ENCODE measurements around the gene TICAM1. TPM values are rescaled to one million over a fixed set of nuclear protein-coding genes. Genes with fewer than 3 reads are reported as not detected.
"Not testable (repeated sequence)": the region's sequence is repeated elsewhere in the genome, so short reads cannot be mapped to it uniquely, and the experiment has no call there.

The TICAM1 gene
- total RNA-seq = 10 to 100 TPM; 22.4 to 40.5 TPM
- long read RNA-seq, partial matches to known transcripts = 0 of 7 reads
- long read RNA-seq, other reads (novel, unspliced or antisense) = 6 of 7 reads

DNA sequence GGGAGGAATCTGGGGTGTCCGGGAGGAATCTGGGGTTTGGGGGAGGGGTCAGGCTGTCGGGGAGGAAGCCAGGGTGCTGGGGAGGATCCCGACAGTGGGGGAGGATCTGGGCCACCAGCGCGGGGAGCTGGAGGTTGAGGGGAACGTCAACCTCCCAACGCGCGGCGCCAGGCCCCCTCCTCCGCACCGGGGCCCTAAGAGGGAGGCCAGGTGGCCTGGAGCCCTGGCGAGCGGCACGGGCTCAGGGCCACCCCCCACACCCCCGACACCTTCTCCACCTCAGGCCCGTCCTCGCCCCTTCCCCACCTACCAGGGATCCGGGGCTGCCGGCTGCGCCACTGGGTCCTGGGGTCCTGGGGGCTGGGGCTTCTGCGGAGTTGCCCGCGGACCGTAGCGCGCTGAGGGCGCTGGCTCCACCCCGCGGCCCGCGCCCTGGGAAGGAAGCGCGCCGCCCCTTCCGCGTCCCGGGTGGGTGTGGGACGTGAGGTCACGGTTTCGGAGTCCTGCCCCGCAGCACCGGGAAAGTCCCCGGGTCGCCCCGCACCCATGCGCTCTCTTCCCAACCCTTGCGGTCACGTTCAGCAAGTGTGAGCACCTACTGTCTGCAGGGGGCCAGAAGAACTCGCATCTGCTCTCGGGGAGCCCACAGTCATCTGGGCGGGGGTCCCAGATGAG, at the start of gene TICAM1:
Gene TICAM1, minus strand, starts transcription at position 409 of the 675 bp plus-strand sequence. CDS start 13,335 bp downstream, outside the sequence.
- intact Hi-C loops (cut with DNase I, micrococcal nuclease) = no loop called here
- DNase-seq (peak; percentile 85 to 88), ATAC-seq (peak; percentile 91)

GRCh38 chr19:4879041-4879440, 47.5 kb upstream of the TICAM1 start:
- no peak for DNase-seq
- intact Hi-C loops (cut with DNase I, micrococcal nuclease) = loop anchor here in 1 of 2 donors (10.0 kb wide), 1 partner anchor 156 kb away; no protein-coding TSS in a partner anchor
- ATAC-seq = no peak

DNA sequence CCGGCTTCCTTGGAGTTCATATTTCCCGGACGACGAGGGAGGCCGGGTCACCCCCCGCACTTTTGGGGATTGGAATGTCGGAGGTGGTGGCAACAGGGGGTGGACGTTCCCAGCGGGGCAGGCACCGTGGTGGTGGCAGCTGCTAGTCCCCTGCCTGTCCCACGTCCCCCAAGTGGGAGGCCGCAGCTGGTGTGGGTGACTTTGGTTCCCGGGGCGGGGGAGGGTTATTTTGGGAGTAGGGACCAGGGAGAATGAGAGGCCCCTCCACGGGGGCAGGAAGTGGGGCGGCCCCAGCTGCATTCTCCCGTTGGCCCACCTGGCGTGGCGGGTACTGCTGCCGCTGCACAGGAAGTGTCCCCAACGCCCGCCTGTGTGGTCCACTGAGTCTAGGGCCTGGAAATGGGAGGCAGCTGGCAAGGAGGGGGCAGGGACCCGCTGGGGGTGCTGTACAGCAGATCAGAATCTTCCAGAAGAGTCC, 47.0 kb upstream of the TICAM1 start:
- intact Hi-C loops (cut with DNase I, micrococcal nuclease) = loop anchor here in 1 of 2 donors (10.0 kb wide), 1 partner anchor 156 kb away; no protein-coding TSS in a partner anchor
- no peak for DNase-seq
- no peak for ATAC-seq

DNA sequence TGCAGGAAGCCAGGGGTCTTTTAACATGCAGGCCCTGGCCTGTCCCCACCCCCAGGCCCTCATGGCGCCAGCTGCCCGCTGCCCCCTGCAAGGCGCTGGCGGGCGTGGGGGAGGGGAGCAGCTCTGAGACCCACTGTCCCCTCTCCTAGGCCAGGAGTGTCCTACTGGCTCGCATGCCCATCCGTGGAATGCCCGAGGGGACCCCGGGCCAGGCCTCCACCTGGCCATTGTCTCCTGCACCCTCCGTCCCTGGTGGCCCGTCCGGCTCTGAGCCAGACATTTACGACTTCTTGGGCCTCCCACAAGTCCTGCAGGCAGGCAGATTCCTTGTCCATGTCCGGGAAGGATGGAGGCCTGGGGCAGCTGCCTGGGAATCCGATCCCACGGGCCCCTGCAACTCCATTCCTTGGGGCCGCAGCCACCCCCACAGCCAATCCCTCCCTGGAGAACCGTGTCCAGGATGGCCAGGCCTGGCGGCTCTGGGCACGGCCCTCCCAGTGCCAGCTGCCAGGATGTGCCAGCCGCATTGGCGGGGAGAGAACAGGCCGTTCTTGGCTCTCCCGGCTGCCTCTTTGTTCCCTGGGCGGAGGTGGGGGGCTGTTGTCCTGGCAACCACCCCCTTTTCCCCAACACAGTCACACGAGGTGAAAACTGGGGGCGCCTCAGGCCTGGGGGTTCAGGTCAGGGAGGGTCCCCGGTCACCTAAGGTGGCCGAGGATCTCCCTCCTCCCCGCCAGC, 46.4 kb upstream of the TICAM1 start:
- ATAC-seq (no peak), DNase-seq (peak in 1 of 2 donors; percentile 65)
- intact Hi-C loops (cut with DNase I, micrococcal nuclease) = loop anchor here in 1 of 2 donors (10.0 kb wide), 1 partner anchor 157 kb away; no protein-coding TSS in a partner anchor

DNA sequence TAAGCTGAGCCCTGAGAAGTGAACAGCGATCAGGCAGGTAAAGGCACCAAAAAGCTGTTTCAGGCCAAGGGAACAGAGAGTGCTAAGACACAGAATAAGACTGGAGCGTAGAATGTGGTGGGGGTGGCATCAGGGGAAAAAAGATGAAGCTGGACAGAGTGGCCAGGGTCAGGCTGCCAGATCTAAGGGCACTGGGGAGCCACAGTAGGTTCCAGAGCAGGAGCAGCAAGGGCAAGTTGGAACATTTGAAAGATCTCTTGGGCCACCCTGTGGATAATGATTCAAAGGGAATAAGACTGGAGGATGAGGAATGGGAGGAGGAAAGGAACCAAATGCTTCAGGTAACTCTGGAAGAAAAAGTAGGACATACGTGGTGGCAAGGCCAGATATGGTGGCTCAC, 42.4 kb upstream of the TICAM1 start:
- intact Hi-C loops (cut with DNase I, micrococcal nuclease) = loop anchor here in 1 of 2 donors (5.0 to 10.0 kb wide), 2 partner anchors 38 to 161 kb away; no protein-coding TSS in a partner anchor
- ATAC-seq = no peak
- DNase-seq = no peak

DNA sequence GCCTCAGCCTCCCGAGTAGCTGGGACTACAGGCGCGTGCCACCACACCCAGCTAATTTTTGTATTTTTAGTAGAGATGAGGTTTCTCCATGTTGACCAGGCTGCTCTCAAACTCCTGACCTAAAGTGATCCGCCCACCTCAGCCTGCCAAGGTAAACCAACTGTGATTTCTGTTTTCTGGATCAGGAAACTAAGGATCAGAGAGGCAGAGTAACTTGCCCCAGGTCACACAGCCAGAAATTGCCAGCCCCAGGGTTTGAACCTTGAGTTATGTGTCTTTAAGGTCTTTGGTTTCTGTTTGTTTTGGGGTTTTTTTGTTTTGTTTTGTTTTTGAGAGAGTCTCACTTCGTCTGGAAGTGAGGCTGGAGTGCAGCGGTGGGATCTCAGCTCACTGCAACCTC, 40.2 kb upstream of the TICAM1 start:
- no peak for DNase-seq
- intact Hi-C loops (cut with DNase I, micrococcal nuclease) = loop anchor here in 1 of 2 donors (5.0 to 10.0 kb wide), 2 partner anchors 41 to 163 kb away; no protein-coding TSS in a partner anchor
- no peak for ATAC-seq

DNA sequence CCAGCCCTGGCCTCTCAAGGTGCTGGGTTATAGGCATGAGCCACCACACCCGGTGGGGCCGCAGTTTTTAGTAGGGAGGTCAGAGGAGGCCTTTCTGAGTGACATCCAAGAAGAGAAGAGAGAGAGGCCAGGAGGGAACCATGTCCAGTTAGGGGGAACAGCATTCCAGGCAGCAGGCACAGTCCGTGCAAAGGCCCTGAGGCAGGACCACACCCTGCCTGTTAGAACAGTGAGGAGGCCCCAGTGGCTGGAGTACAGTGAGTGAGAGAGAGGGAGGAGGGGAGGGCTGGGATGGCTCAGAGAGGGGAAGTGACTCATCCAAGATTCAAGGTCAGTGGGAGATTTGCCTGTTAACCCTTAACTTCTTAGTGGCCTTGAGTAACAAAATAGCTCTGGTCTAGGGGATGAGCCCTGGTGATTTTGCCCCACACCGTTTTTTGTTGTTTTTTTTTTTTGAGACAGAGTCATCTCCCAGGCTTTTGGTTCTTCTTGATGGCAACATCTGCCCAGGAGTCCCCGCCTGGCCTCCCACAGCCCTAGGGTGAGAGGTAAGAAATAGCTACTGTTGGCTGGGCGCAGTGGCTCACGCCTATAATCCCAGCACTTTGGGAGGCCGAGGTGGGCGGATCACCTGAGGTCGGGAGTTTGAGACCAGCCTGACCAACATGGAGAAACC, 38.7 kb upstream of the TICAM1 start:
- intact Hi-C loops (cut with DNase I, micrococcal nuclease) = loop anchor here in 1 of 2 donors (5.0 to 10.0 kb wide), 2 partner anchors 42 to 165 kb away; no protein-coding TSS in a partner anchor
- DNase-seq (peak in 1 of 2 donors; percentile 69), ATAC-seq (peak; percentile 39)

GRCh38 chr19:4868286-4868834, 36.8 kb upstream of the TICAM1 start:
- ATAC-seq (no peak), DNase-seq (no peak)
- intact Hi-C loops (cut with DNase I, micrococcal nuclease) = no loop called here

DNA sequence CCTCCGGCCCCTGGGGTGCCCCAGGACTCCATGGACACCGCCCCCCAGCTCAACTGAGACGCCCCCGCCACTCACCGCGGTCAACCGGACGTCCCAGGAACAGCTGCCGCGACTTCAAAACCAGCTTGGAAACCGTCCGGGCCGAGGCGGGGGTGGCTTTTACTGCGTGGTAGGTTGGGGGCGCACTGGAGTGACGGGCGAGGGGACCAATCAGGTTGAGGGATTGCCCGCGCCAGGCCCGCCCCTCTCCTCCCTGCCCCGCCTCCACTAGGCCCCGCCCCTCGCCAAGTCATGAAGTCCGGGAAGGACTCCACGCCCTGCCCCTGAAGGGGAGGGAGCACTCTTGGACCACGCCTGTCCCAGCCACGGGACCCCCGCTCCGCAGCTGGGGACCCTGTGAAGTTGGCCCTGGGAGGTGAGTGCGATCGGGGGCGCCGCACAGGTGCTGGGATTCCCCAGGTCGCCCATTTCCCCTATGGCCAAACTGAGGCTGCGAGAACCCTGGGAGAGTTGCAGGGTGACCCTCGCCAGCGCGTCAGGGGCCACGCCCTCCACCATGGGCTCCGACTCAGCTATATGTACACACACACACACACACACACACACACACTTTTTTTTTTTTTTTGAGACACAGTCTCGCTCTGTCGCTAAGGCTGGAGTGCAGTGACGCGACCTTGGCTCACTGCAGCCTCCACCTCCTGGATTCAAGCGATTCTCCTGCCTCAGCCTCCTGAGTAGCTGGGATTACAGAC, 36.2 kb upstream of the TICAM1 start, which contains the start of gene PLIN3:
Gene PLIN3, minus strand, starts transcription at position 134 of the 752 bp plus-strand sequence. CDS start 6,273 bp downstream, outside the sequence.
- intact Hi-C loops (cut with DNase I, micrococcal nuclease) = no loop called here
- DNase-seq (peak; percentile 95 to 98), ATAC-seq (peak; percentile 91)

GRCh38 chr19:4866595-4867424, 35.3 kb upstream of the TICAM1 start:
- DNase-seq (peak; percentile 72 to 82), ATAC-seq (peak; percentile 19)
- intact Hi-C loops (cut with DNase I, micrococcal nuclease) = no loop called here

DNA sequence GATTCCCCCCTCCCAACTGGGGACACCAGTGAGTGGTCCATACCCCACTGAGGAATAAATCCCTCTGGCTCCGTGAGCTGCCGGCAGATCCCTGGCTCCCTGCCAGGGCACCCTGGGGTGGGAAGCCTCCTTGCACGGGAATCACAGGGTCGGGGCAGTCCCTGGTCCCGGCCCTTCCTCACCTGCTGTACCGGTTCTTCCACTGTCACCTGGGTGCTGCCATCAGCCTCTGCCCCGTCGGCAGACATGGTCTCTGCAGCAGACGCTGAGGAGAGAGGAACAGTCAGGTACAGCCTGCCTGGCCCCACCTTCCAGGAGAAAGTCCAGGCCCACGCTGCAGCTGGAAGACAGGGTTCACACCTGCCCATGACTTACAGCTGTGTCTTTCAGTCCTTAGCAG, 29.6 kb upstream of the TICAM1 start:
- peak; percentile 79 to 91 for DNase-seq
- intact Hi-C loops (cut with DNase I, micrococcal nuclease) = no loop called here
- peak; percentile 97 for ATAC-seq

DNA sequence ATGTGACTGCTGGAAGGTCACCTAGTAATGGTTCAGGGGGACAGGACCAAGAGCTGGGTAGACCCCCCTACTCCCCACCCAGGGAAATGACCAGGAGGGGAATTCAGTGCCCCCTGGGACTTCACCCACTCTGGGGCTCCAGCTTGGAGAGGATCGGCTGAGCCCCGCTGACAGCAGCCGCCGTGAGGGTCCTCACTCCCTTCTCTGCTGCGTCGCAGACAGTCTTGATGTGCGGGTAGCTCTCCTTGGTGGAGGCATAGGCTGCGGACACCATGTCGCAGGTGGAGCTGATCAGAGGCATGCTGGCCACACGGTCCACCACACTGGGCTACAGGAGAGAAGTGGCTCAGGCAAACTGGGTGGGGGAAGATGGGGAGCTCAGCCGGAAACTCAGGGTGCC, 28.2 kb upstream of the TICAM1 start:
- intact Hi-C loops (cut with DNase I, micrococcal nuclease) = no loop called here
- DNase-seq = no peak

DNA sequence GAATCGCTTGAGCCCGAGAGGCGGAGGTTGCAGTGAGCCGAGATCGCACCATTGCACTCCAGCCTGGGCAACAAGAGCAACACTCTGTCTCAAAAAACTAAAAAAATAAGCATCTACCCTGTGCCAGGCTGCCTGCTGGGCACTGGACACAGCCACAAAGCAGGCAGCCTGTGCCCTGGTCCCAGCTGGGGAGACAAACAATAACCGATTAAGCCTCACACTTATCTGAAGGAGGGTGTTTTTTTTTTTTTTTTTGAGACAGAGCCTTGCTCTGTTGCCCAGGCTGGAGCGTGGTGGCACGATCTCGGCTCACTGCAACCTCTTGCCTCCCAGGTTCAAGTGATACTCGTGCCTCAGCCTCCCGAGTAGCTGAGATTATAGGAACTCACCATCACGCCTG, 25.0 kb upstream of the TICAM1 start:
- ATAC-seq; DNase-seq; intact Hi-C loops (cut with DNase I, micrococcal nuclease): not testable (repeated sequence)

More for the DNA sequence above, 28.2 kb upstream of the TICAM1 start:
- no peak for ATAC-seq

DNA sequence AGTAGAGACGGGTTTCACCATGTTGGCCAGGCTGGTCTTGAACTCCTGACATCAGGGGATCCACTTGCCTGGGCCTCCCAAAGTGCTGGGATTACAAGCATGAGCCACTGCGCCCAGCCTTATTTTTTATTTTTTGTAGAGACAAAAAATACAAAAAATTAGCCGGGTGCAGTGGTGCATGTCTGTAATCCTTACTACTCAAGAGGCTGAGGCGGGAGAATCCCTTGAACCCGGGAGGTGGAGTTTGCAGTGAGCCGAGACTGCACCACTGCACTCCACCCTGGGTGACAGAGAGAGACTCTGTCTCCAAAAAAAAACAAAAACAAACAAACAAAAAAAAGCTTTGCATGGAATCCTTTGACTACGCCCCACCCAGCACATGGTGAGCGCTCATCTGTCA, 22.0 kb upstream of the TICAM1 start:
- DNase-seq, ATAC-seq: not testable (repeated sequence)

DNA sequence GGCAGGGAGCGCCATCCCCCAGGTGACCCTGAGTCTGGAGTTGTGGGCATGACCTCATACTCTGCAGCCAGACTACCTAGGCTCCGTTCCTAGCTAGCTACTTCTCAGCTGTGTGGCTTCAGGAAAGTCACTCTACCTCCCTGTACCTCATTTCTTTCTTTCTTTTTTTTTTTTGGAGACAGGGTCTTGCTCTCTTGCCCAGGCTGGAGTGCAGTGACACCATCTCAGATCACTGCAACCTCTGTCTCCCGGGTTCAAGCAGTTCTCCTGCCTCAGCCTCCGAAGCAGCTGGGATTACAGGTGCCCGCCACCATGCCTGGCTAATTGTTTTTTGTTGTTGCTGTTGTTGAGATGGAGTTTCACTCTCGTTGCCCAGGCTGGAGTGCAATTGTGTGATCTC, 21.0 kb upstream of the TICAM1 start:
- intact Hi-C loops (cut with DNase I, micrococcal nuclease) = loop anchor here in 1 of 2 donors (5.0 kb wide), 1 partner anchor 45 kb away; no protein-coding TSS in a partner anchor
- ATAC-seq (peak; percentile 21), DNase-seq (no peak)

More for the DNA sequence above, 22.0 kb upstream of the TICAM1 start:
- intact Hi-C loops (cut with DNase I, micrococcal nuclease) = loop anchor here in 1 of 2 donors (5.0 kb wide), 1 partner anchor 46 kb away; no protein-coding TSS in a partner anchor

DNA sequence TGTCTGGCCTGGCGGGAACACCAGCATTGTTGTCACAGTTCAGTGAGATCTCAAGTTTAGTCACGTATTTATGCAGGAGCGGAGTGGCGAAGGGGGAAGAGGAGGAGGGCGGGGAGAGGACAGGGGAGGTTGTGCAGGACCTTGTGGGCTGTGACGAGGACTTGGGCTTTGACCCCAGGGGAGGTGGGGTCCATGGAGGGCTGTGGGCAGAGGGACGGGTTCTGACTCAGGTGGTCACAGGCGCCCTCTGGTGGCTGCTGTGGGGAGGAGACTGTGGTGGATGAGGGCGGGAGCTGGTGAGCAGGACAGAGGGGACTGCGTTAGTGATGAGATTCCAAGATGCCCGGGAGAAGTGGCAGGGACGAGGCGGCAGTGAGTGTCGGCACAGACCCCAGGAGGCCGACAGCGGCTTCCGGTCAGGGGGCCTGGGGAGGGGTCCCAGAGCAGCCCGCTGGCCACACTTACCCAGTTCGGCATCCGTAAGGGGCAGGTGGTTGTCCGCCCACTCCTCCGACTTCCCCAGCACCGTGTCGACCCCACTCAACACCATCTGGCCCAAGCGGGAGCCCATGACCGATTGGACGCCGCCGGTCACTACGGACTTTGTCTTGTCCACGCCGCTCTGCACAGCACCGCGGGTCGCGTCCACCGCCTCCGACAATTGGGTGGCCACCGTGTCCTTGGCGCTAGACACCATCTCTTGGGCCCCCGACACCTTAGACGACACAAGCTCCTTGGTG, 20.2 kb upstream of the TICAM1 start:
- peak; percentile 75 for ATAC-seq
- intact Hi-C loops (cut with DNase I, micrococcal nuclease) = loop anchor here in 1 of 2 donors (5.0 kb wide), 1 partner anchor 44 kb away; no protein-coding TSS in a partner anchor
- peak in 1 of 2 donors; percentile 75 for DNase-seq

All from left colon (tissue), 2 donors.